ENCODE results near the gene FERMT2. TPM values are rescaled to one million over a fixed set of nuclear protein-coding genes. Genes with fewer than 3 reads are reported as not detected.

The FERMT2 gene
- total RNA-seq, 1 donor from 2014 or later: 324 TPM

GRCh38 chr14:52876311-52876710 lies 74.5 kb downstream of the FERMT2 start:
- Histone ChIP-seq H3K9me3 (ENCODE audit: insufficient read depth, low read depth, low read length) (no peaks in the 10 kb centered on the region), H3K79me2 (ENCODE audit: insufficient read depth, low read length) (peaks cover 29% of the 10 kb centered on the region), H3K4me1 (ENCODE audit: insufficient read depth, low read length) (peaks cover 20% of the 10 kb centered on the region), H2AFZ (ENCODE audit: low read depth, low read length) (no peak overlapping the region), H3K9ac (ENCODE audit: low read length) (peak overlapping the region; percentile 27), H3K27ac (ENCODE audit: low read depth, low read length) (peak overlapping the region; percentile 51), H4K20me1 (ENCODE audit: insufficient read depth, low read length) (peaks cover 4% of the 10 kb centered on the region), H3K36me3 (ENCODE audit: insufficient read depth, low read length) (peaks cover 90% of the 10 kb centered on the region), H3K4me3 (ENCODE audit: insufficient read depth, low read depth, low read length) (no peak overlapping the region), H3K27me3 (ENCODE audit: insufficient read depth, low read length) (no peaks in the 10 kb centered on the region), H3K4me2 (ENCODE audit: low read length) (peak overlapping the region; percentile 33)
- DNase-seq (ENCODE audit: low read depth) (peak; percentile 67), FAIRE-seq (peak; percentile 47)
- Mint-ChIP-seq H3K36me3 (ENCODE audit: low read depth, unreplicated experiment) (peaks cover 33% of the 10 kb centered on the region), H3K9me3 (ENCODE audit: unreplicated experiment) (no peaks in the 10 kb centered on the region), H3K4me1 (ENCODE audit: low read depth, unreplicated experiment) (peaks cover 60% of the 10 kb centered on the region), H3K27ac (ENCODE audit: unreplicated experiment) (peak overlapping the region; percentile 88), H3K4me3 (ENCODE audit: unreplicated experiment) (peak overlapping the region; percentile 41), H3K27me3 (ENCODE audit: low read depth, unreplicated experiment) (no peaks in the 10 kb centered on the region)
- TF ChIP-seq EZH2 (IDR thresholded peaks at IDR 0.05; ENCODE audit: insufficient read depth, low read length) (no peak), CTCF (IDR thresholded peaks at IDR 0.05; ENCODE audit: insufficient read depth, low read depth, low read length) (no peak)

GRCh38 chr14:52875707-52876106 lies 75.1 kb downstream of the FERMT2 start:
- peaks cover 25% of the 10 kb centered on the region for H3K79me2 ChIP-seq (ENCODE audit: insufficient read depth, low read length)
- peaks cover 90% of the 10 kb centered on the region for H3K36me3 ChIP-seq (ENCODE audit: insufficient read depth, low read length)
- Mint-ChIP-seq H3K36me3 (ENCODE audit: low read depth, unreplicated experiment) (peaks cover 36% of the 10 kb centered on the region), H3K4me1 (ENCODE audit: low read depth, unreplicated experiment) (peaks cover 65% of the 10 kb centered on the region), H3K9me3 (ENCODE audit: unreplicated experiment) (no peaks in the 10 kb centered on the region), H3K4me3 (ENCODE audit: unreplicated experiment) (no peak overlapping the region), H3K27ac (ENCODE audit: unreplicated experiment) (peak overlapping the region; percentile 88), H3K27me3 (ENCODE audit: low read depth, unreplicated experiment) (no peaks in the 10 kb centered on the region)
- TF ChIP-seq EZH2 (IDR thresholded peaks at IDR 0.05; ENCODE audit: insufficient read depth, low read length) (no peak), CTCF (IDR thresholded peaks at IDR 0.05; ENCODE audit: insufficient read depth, low read depth, low read length) (no peak)
- H3K9me3 ChIP-seq (ENCODE audit: insufficient read depth, low read depth, low read length): no peaks in the 10 kb centered on the region
- peaks cover 4% of the 10 kb centered on the region for H4K20me1 ChIP-seq (ENCODE audit: insufficient read depth, low read length)
- H3K9ac ChIP-seq (ENCODE audit: low read length): no peak overlapping the region
- peak overlapping the region; percentile 51 for H3K27ac ChIP-seq (ENCODE audit: low read depth, low read length)
- no peak overlapping the region for H3K4me3 ChIP-seq (ENCODE audit: insufficient read depth, low read depth, low read length)
- FAIRE-seq (no peak), DNase-seq (ENCODE audit: low read depth) (no peak)
- no peaks in the 10 kb centered on the region for H3K27me3 ChIP-seq (ENCODE audit: insufficient read depth, low read length)
- H3K4me2 ChIP-seq (ENCODE audit: low read length): no peak overlapping the region
- H2AFZ ChIP-seq (ENCODE audit: low read depth, low read length): no peak overlapping the region
- H3K4me1 ChIP-seq (ENCODE audit: insufficient read depth, low read length): peaks cover 20% of the 10 kb centered on the region

- H3K36me3 ChIP-seq (ENCODE audit: insufficient read depth, low read length): peaks cover 94% of the 10 kb centered on the region
- peaks cover 19% of the 10 kb centered on the region for H3K79me2 ChIP-seq (ENCODE audit: insufficient read depth, low read length)
- H3K27ac ChIP-seq (ENCODE audit: low read depth, low read length): no peak overlapping the region
- Mint-ChIP-seq H3K9me3 (ENCODE audit: unreplicated experiment) (no peaks in the 10 kb centered on the region), H3K27ac (ENCODE audit: unreplicated experiment) (peak overlapping the region; percentile 5), H3K4me3 (ENCODE audit: unreplicated experiment) (no peak overlapping the region), H3K4me1 (ENCODE audit: low read depth, unreplicated experiment) (peaks cover 61% of the 10 kb centered on the region), H3K27me3 (ENCODE audit: low read depth, unreplicated experiment) (no peaks in the 10 kb centered on the region), H3K36me3 (ENCODE audit: low read depth, unreplicated experiment) (peaks cover 29% of the 10 kb centered on the region)
- H3K9me3 ChIP-seq (ENCODE audit: insufficient read depth, low read depth, low read length): no peaks in the 10 kb centered on the region
- H3K4me1 ChIP-seq (ENCODE audit: insufficient read depth, low read length): peaks cover 20% of the 10 kb centered on the region
- no peaks in the 10 kb centered on the region for H3K27me3 ChIP-seq (ENCODE audit: insufficient read depth, low read length)
- H3K4me3 ChIP-seq (ENCODE audit: insufficient read depth, low read depth, low read length): no peak overlapping the region
- H3K4me2 ChIP-seq (ENCODE audit: low read length): no peak overlapping the region
- peaks cover 4% of the 10 kb centered on the region for H4K20me1 ChIP-seq (ENCODE audit: insufficient read depth, low read length)
- FAIRE-seq (peak; percentile 37), DNase-seq (ENCODE audit: low read depth) (no peak)
- H3K9ac ChIP-seq (ENCODE audit: low read length): no peak overlapping the region
- TF ChIP-seq EZH2 (IDR thresholded peaks at IDR 0.05; ENCODE audit: insufficient read depth, low read length) (no peak), CTCF (IDR thresholded peaks at IDR 0.05; ENCODE audit: insufficient read depth, low read depth, low read length) (no peak)
- H2AFZ ChIP-seq (ENCODE audit: low read depth, low read length): no peak overlapping the region
These were observed 76.5 kb downstream of the FERMT2 start for GRCh38 chr14:52874389-52874788.
